GM12878 (cell line): ENCODE results near the gene ISCA2. TPM values are rescaled to one million over a fixed set of nuclear protein-coding genes. Genes with fewer than 3 reads are reported as not detected.

Experiments used
- ATAC-seq: fragments of 200-7000 bp; cut with Tn5 transposase; 3 replicates; pipeline ENCODE4 v1.9.1; 2020; ENCODE audit warnings: mild to moderate bottlenecking, moderate library complexity
- BruUV-seq: library from RNA; stranded (reverse); fragments of 400-500 nt; replicated peaks from 2 replicates; lab custom pipeline; 2021; lab: Mats Ljungman, UMichigan
- CTCF ChIA-PET: fragments of 300-600 bp; sonication (Branson Sonifier 250); formaldehyde crosslinking; extraction: SDS; loops from one replicate; lab custom pipeline; 2021; ENCODE audit warnings: inconsistent platforms; lab: Yijun Ruan, JAX
- POLR2A ChIA-PET: fragments of 350-600 bp; formaldehyde crosslinking; extraction: SDS; loops from one replicate; lab custom pipeline; 2021; ENCODE audit warnings: inconsistent platforms; lab: Charles Lee
- RAD21 ChIA-PET: fragments of 300-600 bp; sonication (Branson Sonifier 250); formaldehyde crosslinking; loops from one replicate; lab custom pipeline; 2023; ENCODE audit warnings: antibody characterized with exemption; ENCODE audit not compliant: unreplicated experiment; lab: Charles Lee
- SMC1A ChIA-PET: fragments of 300-600 bp; sonication (Branson Sonifier 250); formaldehyde crosslinking; loops from one replicate; lab custom pipeline; 2023; ENCODE audit not compliant: unreplicated experiment, uncharacterized antibody; lab: Charles Lee
- DNase-seq: peaks from one replicate; pipeline ENCODE4 v3.0.0-alpha.2; 2011; ENCODE audit warnings: low read depth, low spot score
- FAIRE-seq: peaks from 3 replicates; lab custom pipeline; 2011; peaks lifted over from hg19 to GRCh38; lab: Jason Lieb, UNC
- H2AFZ ChIP-seq: 2 replicates; pipeline ENCODE4 v1.6.0; 2011; ENCODE audit warnings: low read depth, low read length, control low read depth; ENCODE audit not compliant: control insufficient read depth
- H3K27ac ChIP-seq: 2 replicates; pipeline ENCODE4 v1.5.1; 2011; ENCODE audit warnings: control low read depth; ENCODE audit not compliant: control insufficient read depth, insufficient read depth
- H3K27me3 ChIP-seq, 2 experiments: replicated peaks in 1 of 2; 2 replicates each; pipeline versions ENCODE4 v1.6.0 to v1.6.1; 2011; ENCODE audit warnings: low read length in 1 of 2; ENCODE audit not compliant: control insufficient read depth in 2 of 2, insufficient read depth in 2 of 2
- H3K36me3 ChIP-seq, 2 experiments: 2 replicates each; pipeline ENCODE4 v1.5.1; 2011; ENCODE audit warnings: low read length in 1 of 2; ENCODE audit not compliant: control insufficient read depth in 2 of 2, insufficient read depth in 2 of 2
- H3K4me1 ChIP-seq: 2 replicates; pipeline ENCODE4 v1.6.1; 2011; ENCODE audit warnings: mild to moderate bottlenecking, low read length, moderate library complexity, mixed read lengths; ENCODE audit not compliant: control insufficient read depth, insufficient read depth
- H3K4me2 ChIP-seq: 2 replicates; pipeline ENCODE4 v1.6.0; 2011; ENCODE audit warnings: control low read depth; ENCODE audit not compliant: control insufficient read depth, insufficient read depth
- H3K4me3 ChIP-seq: fragments of 200-600 bp; sonication (generic); 2 replicates; pipeline ENCODE4 v1.5.1; 2016
- H3K79me2 ChIP-seq: 2 replicates; pipeline ENCODE4 v1.6.0; 2011; ENCODE audit warnings: low read length; ENCODE audit not compliant: control insufficient read depth, insufficient read depth
- H3K9ac ChIP-seq: 2 replicates; pipeline ENCODE4 v1.8.0; 2011; ENCODE audit warnings: low read length, control low read depth, mixed read lengths; ENCODE audit not compliant: control insufficient read depth, insufficient read depth
- H3K9me3 ChIP-seq: replicated peaks from 3 replicates; pipeline ENCODE4 v1.5.1; 2011; ENCODE audit warnings: mild to moderate bottlenecking, low read length; ENCODE audit not compliant: control insufficient read depth, insufficient read depth
- H4K20me1 ChIP-seq: 2 replicates; pipeline ENCODE4 v1.6.0; 2011; ENCODE audit not compliant: control insufficient read depth, insufficient read depth
- CHD4 ChIP-seq: fragments of 200-600 bp; sonication (generic); IDR thresholded peaks from 2 replicates; pipeline ENCODE4 v1.6.1; 2016; ENCODE audit warnings: mild to moderate bottlenecking
- CREB1 ChIP-seq: IDR thresholded peaks from 2 replicates; pipeline ENCODE4 v1.6.1; 2012; ENCODE audit warnings: low read depth, mild to moderate bottlenecking, inconsistent platforms
- CREM ChIP-seq: IDR thresholded peaks from 2 replicates; pipeline ENCODE4 v1.6.1; 2014; ENCODE audit warnings: antibody characterized with exemption, low read depth
- CUX1 ChIP-seq: IDR thresholded peaks from 2 replicates; pipeline ENCODE4 v1.6.1; 2012; ENCODE audit warnings: improper control_type of control experiment, low read depth, low read length; ENCODE audit not compliant: insufficient replicate concordance
- FOXM1 ChIP-seq: IDR thresholded peaks from 2 replicates; pipeline ENCODE4 v1.6.1; 2012; ENCODE audit warnings: low read depth, mild to moderate bottlenecking, inconsistent platforms, low read length, moderate library complexity
- MLLT1 ChIP-seq: fragments of 450-650 bp; IDR thresholded peaks from 2 replicates; pipeline ENCODE4 v1.6.1; 2016; ENCODE audit warnings: mild to moderate bottlenecking
- MYB ChIP-seq: fragments of 150-350 bp; IDR thresholded peaks from 2 replicates; pipeline ENCODE4 v1.6.1; 2014; ENCODE audit warnings: mild to moderate bottlenecking, low read depth, low read length, borderline replicate concordance
- MYC ChIP-seq: IDR thresholded peaks from 2 replicates; pipeline ENCODE4 v1.6.1; 2011; ENCODE audit warnings: mild to moderate bottlenecking, low read length, moderate library complexity, inconsistent platforms; ENCODE audit not compliant: insufficient read depth, insufficient replicate concordance, insufficient read length, severe bottlenecking
- NR2C2 ChIP-seq: IDR thresholded peaks from 2 replicates; pipeline ENCODE4 v1.6.1; 2011; ENCODE audit warnings: borderline replicate concordance, low read depth; ENCODE audit not compliant: control insufficient read depth, insufficient read length
- RAD51 ChIP-seq: fragments of 450-650 bp; IDR thresholded peaks from 2 replicates; pipeline ENCODE4 v1.6.1; 2016; ENCODE audit warnings: moderate library complexity, mild to moderate bottlenecking, inconsistent platforms
- RB1 ChIP-seq: fragments of 450-650 bp; formaldehyde crosslinking; IDR thresholded peaks from 2 replicates; pipeline ENCODE4 v1.6.1; 2017; ENCODE audit warnings: mild to moderate bottlenecking, borderline replicate concordance
- SIN3A ChIP-seq: IDR thresholded peaks from 2 replicates; pipeline ENCODE4 v1.6.1; 2012; ENCODE audit warnings: low read depth, low read length, improper control_type of control experiment
- SREBF1 ChIP-seq: IDR thresholded peaks from 2 replicates; pipeline ENCODE4 v1.6.1; 2012; ENCODE audit warnings: mild to moderate bottlenecking, low read length
- TCF7 ChIP-seq: IDR thresholded peaks from 2 replicates; pipeline ENCODE4 v1.6.1; 2014; ENCODE audit warnings: antibody characterized with exemption, borderline replicate concordance
- ZNF217 ChIP-seq: fragments of 450-650 bp; IDR thresholded peaks from 2 replicates; pipeline ENCODE4 v1.6.1; 2017; ENCODE audit warnings: antibody characterized with exemption, mild to moderate bottlenecking
- WGBS: methylation state at CpG from one replicate; pipeline ENCODE4 v1.1.6; 2016; ENCODE audit warnings: low lambda C conversion rate; ENCODE audit not compliant: insufficient replicate concordance, insufficient coverage; ENCODE audit errors: missing lambda C conversion rate; 5-methylcytosine and 5-hydroxymethylcytosine counted together
- in situ Hi-C: fragments of 300-500 bp; cut with MboI; formaldehyde crosslinking; loops from 9 replicates; pipeline ENCODE4 v1.14.3; 2018; ENCODE audit warnings: mixed read lengths
- intact Hi-C: fragments of 100-400 bp; cut with micrococcal nuclease; formaldehyde crosslinking; loops from one replicate; pipeline ENCODE4 v1.14.2; 2022; ENCODE audit not compliant: unreplicated experiment
- polyA plus RNA-seq, 11 experiments: library from polyadenylated mRNA; depleted of rRNA in 4 of 11; unstranded in 6 of 11; stranded (reverse) in 5 of 11; fragments of >200 nt; fragmentation: Nextera tagmentation in 4 of 11; fragmentation: Illumina TruSeq in 1 of 11; extraction: Ambion mirVana in 4 of 11; extraction: Trizol in 1 of 11; gene quantifications; 1 replicate in 1 of 11; 2 replicates in 10 of 11; pipeline versions ENCODE4 v1.2.1 to v1.2.3, GENCODE V29; 2011 to 2016; ENCODE audit warnings: inconsistent platforms in 2 of 11, missing spikeins in 2 of 11, low read depth in 1 of 11
- total RNA-seq, 4 experiments: library from RNA; depleted of rRNA in 3 of 4; stranded (reverse); fragments of >200 nt in 3 of 4; fragmentation: Illumina TruSeq in 1 of 4; extraction: Trizol in 1 of 4; gene quantifications; 2 replicates each; pipeline versions ENCODE4 v1.2.1 to v1.2.3, GENCODE V29; 2013 to 2021
- TF ChIP-seq, protein P1 (sequence below), 3 experiments: IDR thresholded peaks in 2 of 3; conservative IDR thresholded peaks in 1 of 3; 2 replicates each; pipeline ENCODE4 v1.5.1; 2011; ENCODE audit warnings: low read depth in 3 of 3, low read length in 3 of 3, mild to moderate bottlenecking in 3 of 3, control low read depth in 2 of 3, moderate library complexity in 2 of 3, inconsistent platforms in 1 of 3, mixed read lengths in 1 of 3; ENCODE audit not compliant: control insufficient read depth in 2 of 3, insufficient read depth in 1 of 3; ENCODE audit errors: extremely low read depth in 1 of 3

Gene ISCA2
- total and polyA plus RNA-seq, 10 of the 15 experiments (the other 5 are each of a cell fraction or from before 2014, with no cell fraction given): 7.5 to 116 (median 32.5) TPM

- TF ChIP-seq CHD4 (no peak), RAD51 (no peak)
Measured at GRCh38 chr14:74521756-74522155, 28.2 kb downstream of the ISCA2 start (continued).

DNA sequence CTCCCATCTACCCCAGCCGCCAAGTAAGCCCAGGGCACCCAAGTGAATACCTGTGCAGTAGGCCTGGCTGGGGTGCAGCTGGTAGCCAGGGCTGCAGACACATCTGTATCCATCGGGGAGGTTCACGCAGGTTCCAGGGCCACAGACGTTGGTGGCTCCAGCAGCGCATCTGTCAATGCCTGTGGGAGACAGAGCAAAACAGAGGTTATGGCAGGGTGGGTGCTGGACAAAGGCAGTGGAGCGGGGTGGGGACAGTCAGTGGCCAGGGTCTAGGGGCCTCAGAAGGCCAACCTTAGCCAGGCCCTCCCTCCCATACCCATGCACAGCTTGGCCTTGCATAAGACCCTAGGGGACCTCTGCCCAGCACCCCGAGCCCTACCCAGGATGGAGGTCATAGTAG lies 29.2 kb downstream of the ISCA2 start:
- intact Hi-C loops: no loop called here
- ATAC-seq (no peak), FAIRE-seq (no peak), DNase-seq (no peak)
- no peaks in the 10 kb centered on the region for H4K20me1 ChIP-seq
- WGBS: 46% methylated on average over 7 of the region's 7 CpGs
- no peaks in the 10 kb centered on the region for H3K36me3 ChIP-seq
- H3K4me2 ChIP-seq: no peak overlapping the region
- H2AFZ ChIP-seq: no peak overlapping the region
- no peaks in the 10 kb centered on the region for H3K79me2 ChIP-seq
- in situ Hi-C loops: no loop called here
- no TSS peak for BruUV-seq
- H3K4me3 ChIP-seq: no peak overlapping the region
- RAD21 ChIA-PET: no interaction called here
- H3K9me3 ChIP-seq: no peaks in the 10 kb centered on the region
- no peak overlapping the region for H3K27ac ChIP-seq
- H3K27me3 ChIP-seq: no peaks in the 10 kb centered on the region; a peak in 2 of 4 replicates
- no peak overlapping the region for H3K9ac ChIP-seq
- SMC1A ChIA-PET: no interaction called here
- peaks cover 5% of the 10 kb centered on the region for H3K4me1 ChIP-seq
- CTCF ChIA-PET: no interaction called here
- POLR2A ChIA-PET: no interaction called here
- TF ChIP-seq FOXM1 (no peak), ZNF217 (no peak), MLLT1 (no peak), MYC (no peak), CUX1 (no peak), SIN3A (no peak), TCF7 (no peak), SREBF1 (no peak), CREM (no peak), RB1 (no peak), MYB (no peak), CREB1 (no peak), NR2C2 (no peak)
- TF ChIP-seq, protein P1, sequence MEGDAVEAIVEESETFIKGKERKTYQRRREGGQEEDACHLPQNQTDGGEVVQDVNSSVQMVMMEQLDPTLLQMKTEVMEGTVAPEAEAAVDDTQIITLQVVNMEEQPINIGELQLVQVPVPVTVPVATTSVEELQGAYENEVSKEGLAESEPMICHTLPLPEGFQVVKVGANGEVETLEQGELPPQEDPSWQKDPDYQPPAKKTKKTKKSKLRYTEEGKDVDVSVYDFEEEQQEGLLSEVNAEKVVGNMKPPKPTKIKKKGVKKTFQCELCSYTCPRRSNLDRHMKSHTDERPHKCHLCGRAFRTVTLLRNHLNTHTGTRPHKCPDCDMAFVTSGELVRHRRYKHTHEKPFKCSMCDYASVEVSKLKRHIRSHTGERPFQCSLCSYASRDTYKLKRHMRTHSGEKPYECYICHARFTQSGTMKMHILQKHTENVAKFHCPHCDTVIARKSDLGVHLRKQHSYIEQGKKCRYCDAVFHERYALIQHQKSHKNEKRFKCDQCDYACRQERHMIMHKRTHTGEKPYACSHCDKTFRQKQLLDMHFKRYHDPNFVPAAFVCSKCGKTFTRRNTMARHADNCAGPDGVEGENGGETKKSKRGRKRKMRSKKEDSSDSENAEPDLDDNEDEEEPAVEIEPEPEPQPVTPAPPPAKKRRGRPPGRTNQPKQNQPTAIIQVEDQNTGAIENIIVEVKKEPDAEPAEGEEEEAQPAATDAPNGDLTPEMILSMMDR (IDR thresholded peaks at IDR 0.05 in 2 of 3, conservative IDR thresholded peaks at IDR 0.05 in 1 of 3; ENCODE audit: control insufficient read depth in 2 of 3, extremely low read depth in 1 of 3, insufficient read depth in 1 of 3, low read depth in 3 of 3, low read length in 3 of 3): no peak
